Mesothelial cell of epicardium (in vitro differentiated cells): Measurements from ENCODE around the gene C17orf58. TPM values are rescaled to one million over a fixed set of nuclear protein-coding genes. Genes with fewer than 3 reads are reported as not detected.

Experiments
- DNase-seq, 2 experiments: peaks; one replicate each; pipeline ENCODE4 v3.0.0; 2021; ENCODE audit warnings: low spot score in 2 of 2; ENCODE audit not compliant: unreplicated experiment in 2 of 2
- H3K27ac Mint-ChIP-seq: 2 replicates; pipeline ENCODE4 v1.8.0; 2021; ENCODE audit warnings: mixed read lengths
- H3K27me3 Mint-ChIP-seq: 2 replicates; pipeline ENCODE4 v1.8.0; 2021; ENCODE audit warnings: low read depth, mixed read lengths
- H3K36me3 Mint-ChIP-seq: 2 replicates; pipeline ENCODE4 v1.8.0; 2021; ENCODE audit warnings: mixed read lengths
- H3K4me1 Mint-ChIP-seq: 2 replicates; pipeline ENCODE4 v1.8.0; 2021; ENCODE audit warnings: mixed read lengths
- H3K4me3 Mint-ChIP-seq: 2 replicates; pipeline ENCODE4 v1.8.0; 2021; ENCODE audit warnings: mild to moderate bottlenecking, moderate library complexity, mixed read lengths
- H3K9me3 Mint-ChIP-seq: 2 replicates; pipeline ENCODE4 v1.8.0; 2021; ENCODE audit warnings: mixed read lengths
- CTCF ChIP-seq: fragments of 200-600 bp; sonication (generic); IDR thresholded peaks from one replicate; pipeline ENCODE4 v1.5.0; 2021; ENCODE audit warnings: antibody characterized with exemption; ENCODE audit not compliant: unreplicated experiment
- total RNA-seq: library from RNA; stranded (reverse); gene quantifications from 3 replicates; pipeline ENCODE4 v1.2.1, GENCODE V29; 2021

C17orf58 gene
- total RNA-seq, 1 donor from 2014 or later, result 6.6 TPM

GRCh38 chr17:68011199-68011665 is 15.0 kb upstream of the C17orf58 start:
- peak overlapping the region; percentile 41 for H3K4me3 Mint-ChIP-seq
- no peak for DNase-seq
- H3K4me1 Mint-ChIP-seq, result peaks cover 3% of the 10 kb centered on the region
- TF ChIP-seq CTCF, result peak; percentile 49
- H3K9me3 Mint-ChIP-seq, result no peaks in the 10 kb centered on the region
- H3K36me3 Mint-ChIP-seq, result no peaks in the 10 kb centered on the region
- no peak overlapping the region for H3K27ac Mint-ChIP-seq
- H3K27me3 Mint-ChIP-seq, result no peaks in the 10 kb centered on the region

GRCh38 chr17:68006797-68007196 is 10.5 kb upstream of the C17orf58 start:
- Mint-ChIP-seq H3K27me3 (no peaks in the 10 kb centered on the region), H3K9me3 (no peaks in the 10 kb centered on the region), H3K4me3 (no peak overlapping the region), H3K27ac (no peak overlapping the region), H3K4me1 (peaks cover 3% of the 10 kb centered on the region), H3K36me3 (no peaks in the 10 kb centered on the region)
- DNase-seq, result no peak
- TF ChIP-seq CTCF, result no peak

GRCh38 chr17:68004201-68004600 is 7.9 kb upstream of the C17orf58 start:
- Mint-ChIP-seq H3K4me1 (peaks cover 3% of the 10 kb centered on the region), H3K36me3 (no peaks in the 10 kb centered on the region), H3K27me3 (no peaks in the 10 kb centered on the region), H3K9me3 (no peaks in the 10 kb centered on the region), H3K27ac (no peak overlapping the region), H3K4me3 (no peak overlapping the region)
- DNase-seq, result no peak
- no peak for TF ChIP-seq CTCF

- Mint-ChIP-seq H3K36me3 (no peaks in the 10 kb centered on the region), H3K9me3 (no peaks in the 10 kb centered on the region), H3K4me1 (peaks cover 20% of the 10 kb centered on the region), H3K4me3 (no peak overlapping the region), H3K27ac (no peak overlapping the region), H3K27me3 (peaks cover 20% of the 10 kb centered on the region)
- no peak for TF ChIP-seq CTCF
- DNase-seq, result no peak
Measured at GRCh38 chr17:67999291-67999911, 3.1 kb upstream of the C17orf58 start.

- no peak for DNase-seq
- TF ChIP-seq CTCF, result no peak
- peaks cover 23% of the 10 kb centered on the region for H3K4me1 Mint-ChIP-seq
- peaks cover 20% of the 10 kb centered on the region for H3K27me3 Mint-ChIP-seq
- no peak overlapping the region for H3K27ac Mint-ChIP-seq
- no peak overlapping the region for H3K4me3 Mint-ChIP-seq
- no peaks in the 10 kb centered on the region for H3K36me3 Mint-ChIP-seq
- H3K9me3 Mint-ChIP-seq, result no peaks in the 10 kb centered on the region
Measured at GRCh38 chr17:67998466-67998865, 2.2 kb upstream of the C17orf58 start.
